ENCODE data around the gene ANO6.
"Not testable (repeated sequence)": the region's sequence is repeated elsewhere in the genome, so short reads cannot be mapped to it uniquely, and the experiment has no call there.

The ANO6 gene, protein sequence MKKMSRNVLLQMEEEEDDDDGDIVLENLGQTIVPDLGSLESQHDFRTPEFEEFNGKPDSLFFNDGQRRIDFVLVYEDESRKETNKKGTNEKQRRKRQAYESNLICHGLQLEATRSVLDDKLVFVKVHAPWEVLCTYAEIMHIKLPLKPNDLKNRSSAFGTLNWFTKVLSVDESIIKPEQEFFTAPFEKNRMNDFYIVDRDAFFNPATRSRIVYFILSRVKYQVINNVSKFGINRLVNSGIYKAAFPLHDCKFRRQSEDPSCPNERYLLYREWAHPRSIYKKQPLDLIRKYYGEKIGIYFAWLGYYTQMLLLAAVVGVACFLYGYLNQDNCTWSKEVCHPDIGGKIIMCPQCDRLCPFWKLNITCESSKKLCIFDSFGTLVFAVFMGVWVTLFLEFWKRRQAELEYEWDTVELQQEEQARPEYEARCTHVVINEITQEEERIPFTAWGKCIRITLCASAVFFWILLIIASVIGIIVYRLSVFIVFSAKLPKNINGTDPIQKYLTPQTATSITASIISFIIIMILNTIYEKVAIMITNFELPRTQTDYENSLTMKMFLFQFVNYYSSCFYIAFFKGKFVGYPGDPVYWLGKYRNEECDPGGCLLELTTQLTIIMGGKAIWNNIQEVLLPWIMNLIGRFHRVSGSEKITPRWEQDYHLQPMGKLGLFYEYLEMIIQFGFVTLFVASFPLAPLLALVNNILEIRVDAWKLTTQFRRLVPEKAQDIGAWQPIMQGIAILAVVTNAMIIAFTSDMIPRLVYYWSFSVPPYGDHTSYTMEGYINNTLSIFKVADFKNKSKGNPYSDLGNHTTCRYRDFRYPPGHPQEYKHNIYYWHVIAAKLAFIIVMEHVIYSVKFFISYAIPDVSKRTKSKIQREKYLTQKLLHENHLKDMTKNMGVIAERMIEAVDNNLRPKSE

GRCh38 chr12:45215419-45216229, at the start of gene ANO6:
Gene ANO6 (plus strand): TSS chr12:45216095. CDS start chr12:45216322, 227 bp downstream.
- DNase-seq (ENCODE audit: insufficient read length, low spot score) (peak; percentile 77), FAIRE-seq (peak; percentile 86)

DNA sequence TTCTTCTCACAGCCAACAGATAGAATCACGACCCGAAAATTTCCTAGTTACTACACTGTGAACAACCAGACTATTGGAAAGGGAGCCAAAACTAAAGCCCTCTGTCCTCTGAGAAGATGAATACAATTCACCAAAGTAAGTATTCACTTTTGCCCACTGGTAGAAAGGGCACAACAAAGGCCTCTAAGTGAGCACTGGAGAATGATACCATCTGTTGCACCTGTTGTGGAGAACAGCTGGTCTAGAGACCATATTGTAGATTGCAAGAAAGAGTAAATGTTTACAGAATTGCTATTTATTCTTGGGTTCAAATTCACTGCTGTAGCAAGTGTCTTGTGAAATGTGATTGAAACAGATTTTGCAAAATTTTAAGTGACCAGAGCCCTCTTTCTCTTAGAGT, 46.9 kb upstream of the ANO6 start:
- DNase-seq (ENCODE audit: insufficient read length, low spot score): no peak
- no peak for FAIRE-seq

DNA sequence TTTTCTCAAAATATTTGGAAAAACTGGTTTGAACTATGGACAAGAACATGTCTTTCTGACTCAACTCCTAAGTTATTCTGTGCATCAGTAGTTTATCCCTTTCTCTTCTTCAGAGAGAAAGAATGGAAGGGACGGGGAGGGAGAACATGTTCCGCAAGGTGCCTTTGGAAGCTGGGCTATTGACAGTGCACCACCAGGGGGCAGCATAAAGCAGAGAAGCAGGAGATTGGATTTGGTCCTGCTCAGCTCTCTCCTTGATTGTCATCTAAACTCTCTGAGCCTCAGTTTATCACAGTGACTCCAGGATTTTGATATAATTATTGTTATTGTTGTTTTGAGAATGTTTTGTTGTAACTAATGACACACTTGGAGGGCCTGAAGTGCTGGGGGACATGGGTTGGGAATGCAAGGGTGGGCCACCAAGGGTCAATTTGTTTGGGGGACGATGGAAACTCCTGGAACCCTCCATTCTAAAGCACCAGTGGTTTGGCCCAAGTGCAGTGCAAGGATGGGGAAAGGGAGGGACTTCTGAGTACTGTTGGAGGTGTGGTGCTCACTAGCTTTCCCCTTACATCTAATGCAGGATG, 45.3 kb upstream of the ANO6 start:
- DNase-seq (ENCODE audit: insufficient read length, low spot score) (peak; percentile 70), FAIRE-seq (no peak)

DNA sequence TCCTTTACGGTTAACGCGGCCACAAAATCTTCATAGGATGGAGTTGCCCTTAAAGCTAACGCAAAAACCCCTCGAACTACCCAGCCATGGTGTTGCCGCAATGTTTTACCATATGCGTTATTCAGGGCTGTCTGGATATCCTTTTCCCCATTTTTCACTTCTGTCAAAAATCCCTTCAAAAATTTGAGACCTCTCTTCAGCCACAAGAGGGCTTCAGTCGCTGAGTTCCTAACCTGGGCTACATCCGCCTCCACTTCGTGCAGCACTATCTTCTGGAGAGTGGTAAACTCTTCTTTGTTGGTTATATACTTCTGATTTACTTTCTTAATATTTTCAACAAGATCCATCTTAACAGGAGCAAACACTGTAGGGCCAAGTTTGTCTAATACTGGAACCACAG, 42.6 kb upstream of the ANO6 start:
- FAIRE-seq; DNase-seq (ENCODE audit: insufficient read length, low spot score): not testable (repeated sequence)

GRCh38 chr12:45174595-45174994, 41.3 kb upstream of the ANO6 start:
- DNase-seq (ENCODE audit: insufficient read length, low spot score): no peak
- no peak for FAIRE-seq

- FAIRE-seq (no peak), DNase-seq (ENCODE audit: insufficient read length, low spot score) (no peak)
Measured at GRCh38 chr12:45178771-45179170, 37.1 kb upstream of the ANO6 start.

GRCh38 chr12:45182511-45182910, 33.4 kb upstream of the ANO6 start:
- no peak for FAIRE-seq
- DNase-seq (ENCODE audit: insufficient read length, low spot score): no peak

GRCh38 chr12:45183246-45183645, 32.6 kb upstream of the ANO6 start:
- FAIRE-seq (no peak), DNase-seq (ENCODE audit: insufficient read length, low spot score) (no peak)

DNA sequence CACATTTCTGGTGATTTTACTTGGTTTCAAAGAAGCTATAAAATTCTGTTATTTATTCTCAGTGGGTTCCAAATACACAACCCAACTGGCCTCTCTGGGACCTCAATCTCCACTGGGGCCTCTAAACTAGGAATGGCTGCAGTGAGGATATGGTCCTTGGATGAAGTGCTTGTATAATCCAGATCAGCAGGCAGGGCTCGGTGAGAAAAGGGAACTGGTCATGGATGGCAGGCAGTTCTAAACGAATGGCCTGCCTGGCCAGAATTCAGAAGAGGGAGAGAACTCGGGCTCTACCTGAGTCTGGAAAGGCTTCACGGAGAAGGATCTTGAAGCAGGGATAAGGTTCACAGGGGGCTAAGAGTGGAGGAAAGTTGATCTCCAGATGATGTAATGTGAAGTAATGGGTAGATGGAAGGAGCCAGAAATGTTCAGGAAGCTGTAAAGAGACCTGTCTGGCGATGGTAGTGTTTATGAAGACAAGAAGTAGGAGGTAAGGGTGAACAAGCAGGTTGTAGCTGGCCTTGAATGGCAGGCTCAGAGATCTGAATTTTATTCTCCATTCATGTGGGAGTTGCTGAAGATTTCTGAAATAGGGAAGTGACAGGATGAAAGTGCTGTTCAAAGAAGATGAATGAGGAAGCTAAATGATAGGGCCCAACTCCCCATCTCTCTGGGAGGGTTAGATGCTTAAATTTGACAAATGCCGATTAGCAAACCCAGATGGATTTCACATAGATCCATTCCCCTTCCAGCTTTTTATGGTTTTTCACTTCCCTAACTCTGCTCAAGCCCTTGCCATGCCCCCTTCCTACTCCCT, 31.5 kb upstream of the ANO6 start:
- DNase-seq (ENCODE audit: insufficient read length, low spot score) (no peak), FAIRE-seq (no peak)

GRCh38 chr12:45186762-45187161, 29.1 kb upstream of the ANO6 start:
- FAIRE-seq: no peak
- no peak for DNase-seq (ENCODE audit: insufficient read length, low spot score)

DNA sequence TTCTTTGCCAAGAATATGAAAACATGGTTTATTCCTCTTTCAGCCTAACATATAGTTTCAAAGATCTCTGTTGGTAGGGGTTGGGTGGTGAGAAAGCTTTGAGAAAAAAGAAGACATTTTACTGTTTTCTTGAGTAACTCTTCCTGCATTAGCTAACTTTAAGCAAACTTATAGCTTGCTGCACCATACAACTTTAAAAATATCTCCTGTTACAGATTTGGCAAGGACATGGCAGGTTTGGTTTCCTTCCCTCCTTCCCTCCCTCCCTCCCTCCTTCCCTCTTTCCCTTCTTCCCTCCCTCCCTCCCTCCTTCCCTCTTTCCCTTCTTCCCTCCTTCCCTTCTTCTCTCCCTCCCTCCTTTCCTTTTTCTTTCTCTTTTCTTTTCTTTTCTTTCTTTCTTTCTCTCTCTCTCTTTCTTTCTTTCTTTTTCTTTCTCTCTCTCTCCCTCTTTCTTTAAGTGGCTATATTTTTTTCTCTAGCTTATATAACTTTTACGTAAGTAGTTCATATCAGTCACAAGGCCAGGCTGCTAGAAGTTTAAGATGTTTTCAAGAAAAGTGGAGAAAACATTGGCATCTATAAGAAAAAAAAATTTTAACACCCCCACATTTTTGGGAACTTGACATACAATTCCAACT, 26.0 kb upstream of the ANO6 start:
- FAIRE-seq (no peak), DNase-seq (ENCODE audit: insufficient read length, low spot score) (no peak)

DNA sequence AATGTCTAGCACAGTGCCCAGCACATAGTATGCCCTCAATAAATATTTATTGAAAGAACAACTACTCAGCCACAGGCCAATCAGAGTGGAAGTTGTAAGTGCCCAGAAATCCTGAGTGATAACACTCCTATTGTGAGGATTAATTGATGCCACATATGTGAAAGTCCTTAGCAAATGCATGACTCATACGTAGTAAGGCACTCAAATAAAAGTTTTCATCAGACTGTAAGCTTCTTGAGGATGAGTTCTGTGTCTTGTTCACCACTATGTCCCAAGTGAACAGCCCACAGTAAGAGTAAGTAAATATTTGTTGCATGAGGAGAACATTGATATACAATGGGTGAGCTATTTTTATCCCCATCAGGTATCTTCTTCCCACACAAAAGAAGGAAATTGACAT, 24.7 kb upstream of the ANO6 start:
- DNase-seq (ENCODE audit: insufficient read length, low spot score) (no peak), FAIRE-seq (no peak)

DNA sequence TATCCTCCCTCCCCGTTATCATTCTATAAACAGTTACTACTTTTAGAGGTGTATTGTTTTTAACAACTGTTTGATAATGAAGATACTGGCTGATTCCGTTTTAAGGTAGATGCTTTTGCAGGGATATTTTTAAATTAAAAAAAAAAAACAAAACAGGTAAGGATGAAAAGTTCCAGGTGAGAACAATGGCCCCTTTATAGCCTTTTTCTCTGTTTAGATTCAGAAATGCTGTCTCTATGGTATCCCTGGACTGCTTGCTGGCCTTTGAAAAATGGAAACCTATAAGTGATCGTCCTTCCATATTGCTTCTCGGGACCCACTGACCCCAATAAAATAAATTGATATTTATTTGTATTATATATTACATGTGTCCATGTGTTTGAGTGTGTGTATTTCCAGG, 23.2 kb upstream of the ANO6 start:
- no peak for DNase-seq (ENCODE audit: insufficient read length, low spot score)
- FAIRE-seq: no peak

DNA sequence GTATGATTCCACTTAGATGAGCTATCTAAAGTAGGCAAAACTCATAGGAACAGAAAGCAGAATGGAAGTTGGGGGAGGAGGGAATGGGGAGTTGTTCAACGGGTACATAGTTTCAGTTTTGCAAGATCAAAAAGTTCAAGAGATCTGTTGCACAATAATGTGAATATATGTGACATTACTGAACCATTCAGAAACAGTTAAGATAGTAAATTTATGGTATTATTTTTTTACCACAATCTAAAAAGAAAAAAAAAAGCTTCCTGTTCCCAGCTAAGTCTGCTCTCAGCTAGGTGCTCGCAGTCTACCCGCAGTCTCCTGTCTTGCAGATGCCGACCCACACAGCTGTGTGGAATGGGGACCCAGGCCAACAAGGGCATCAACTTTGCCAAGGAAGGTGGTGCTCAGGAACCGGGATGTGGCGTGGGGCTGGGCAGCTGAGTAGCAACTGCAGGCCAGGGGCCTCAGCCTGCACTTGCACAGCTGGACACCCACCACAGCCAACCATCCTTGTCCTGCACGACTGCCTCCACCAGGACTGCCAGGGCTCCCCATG, 15.3 kb upstream of the ANO6 start:
- DNase-seq (ENCODE audit: insufficient read length, low spot score) (no peak), FAIRE-seq (no peak)

DNA sequence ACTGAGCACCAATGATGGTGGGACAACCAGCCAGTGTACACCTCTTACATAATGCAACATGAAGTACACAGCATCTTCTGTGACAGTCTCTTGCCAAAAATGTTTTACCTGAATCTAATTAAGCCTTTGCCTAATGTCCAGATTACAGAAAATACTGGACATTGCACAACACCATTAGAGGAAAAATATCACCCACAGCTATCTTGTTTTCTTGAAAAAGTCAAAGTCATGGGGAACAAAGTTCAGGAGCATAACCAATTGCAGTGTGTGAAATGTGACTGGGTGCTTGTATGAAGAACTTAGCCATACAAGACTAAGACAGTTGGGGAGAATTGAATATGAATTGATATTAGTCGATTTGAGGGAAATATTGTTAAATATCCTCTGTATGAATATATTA, 12.1 kb upstream of the ANO6 start:
- no peak for DNase-seq (ENCODE audit: insufficient read length, low spot score)
- FAIRE-seq: no peak

DNA sequence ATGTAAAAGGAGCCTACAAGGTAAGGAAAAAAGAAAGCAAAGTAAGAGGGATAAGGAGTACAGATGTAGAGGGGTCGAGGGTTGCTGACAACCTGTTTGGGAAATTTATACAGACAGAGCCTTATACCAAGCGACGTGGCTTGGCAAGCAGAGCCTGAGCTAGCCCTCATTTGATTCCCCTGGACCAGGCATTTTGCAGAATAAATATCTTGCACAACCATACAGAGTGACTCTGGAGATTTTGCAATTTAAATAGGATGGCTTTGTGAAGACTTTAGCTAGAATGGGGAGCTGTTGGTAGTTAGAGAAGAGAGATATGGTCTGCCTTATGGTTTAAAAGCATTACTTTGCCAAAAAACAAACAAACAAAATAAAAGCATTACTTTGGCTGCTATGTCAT, 11.1 kb upstream of the ANO6 start:
- FAIRE-seq (no peak), DNase-seq (ENCODE audit: insufficient read length, low spot score) (no peak)

DNA sequence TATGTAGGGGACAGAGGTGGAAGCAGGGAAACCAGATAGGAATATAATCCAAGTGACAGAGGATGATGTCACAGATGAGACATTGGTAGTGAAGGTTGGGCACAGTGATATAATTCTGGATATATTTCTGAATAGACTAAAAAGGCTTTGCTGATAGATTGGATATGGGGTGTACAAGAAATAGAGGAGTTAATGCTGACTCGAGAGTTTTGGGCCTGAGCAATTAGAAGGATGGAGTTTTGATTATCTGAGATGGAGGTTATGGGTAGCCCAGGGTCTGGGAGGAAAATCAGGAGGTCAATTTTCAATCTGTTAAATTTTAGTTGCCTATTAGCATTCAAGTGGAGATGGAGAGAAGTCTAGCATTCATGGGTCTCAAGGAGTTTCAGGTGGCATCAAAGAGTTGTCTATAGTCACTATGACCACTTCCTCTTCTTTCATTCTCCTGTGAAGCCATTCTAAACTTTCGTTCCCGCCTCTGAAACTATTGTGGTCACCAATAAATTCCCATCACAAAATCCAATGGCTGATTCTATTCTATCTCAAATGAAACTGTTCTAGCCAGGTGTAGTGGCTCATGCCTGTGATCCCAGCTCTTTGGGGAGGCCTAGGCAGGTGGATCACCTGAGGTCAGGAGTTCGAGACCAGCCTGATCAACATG, 10.6 kb upstream of the ANO6 start:
- no peak for DNase-seq (ENCODE audit: insufficient read length, low spot score)
- no peak for FAIRE-seq
